ENCODE measurements around the gene EVPL.

Gene EVPL

DNA sequence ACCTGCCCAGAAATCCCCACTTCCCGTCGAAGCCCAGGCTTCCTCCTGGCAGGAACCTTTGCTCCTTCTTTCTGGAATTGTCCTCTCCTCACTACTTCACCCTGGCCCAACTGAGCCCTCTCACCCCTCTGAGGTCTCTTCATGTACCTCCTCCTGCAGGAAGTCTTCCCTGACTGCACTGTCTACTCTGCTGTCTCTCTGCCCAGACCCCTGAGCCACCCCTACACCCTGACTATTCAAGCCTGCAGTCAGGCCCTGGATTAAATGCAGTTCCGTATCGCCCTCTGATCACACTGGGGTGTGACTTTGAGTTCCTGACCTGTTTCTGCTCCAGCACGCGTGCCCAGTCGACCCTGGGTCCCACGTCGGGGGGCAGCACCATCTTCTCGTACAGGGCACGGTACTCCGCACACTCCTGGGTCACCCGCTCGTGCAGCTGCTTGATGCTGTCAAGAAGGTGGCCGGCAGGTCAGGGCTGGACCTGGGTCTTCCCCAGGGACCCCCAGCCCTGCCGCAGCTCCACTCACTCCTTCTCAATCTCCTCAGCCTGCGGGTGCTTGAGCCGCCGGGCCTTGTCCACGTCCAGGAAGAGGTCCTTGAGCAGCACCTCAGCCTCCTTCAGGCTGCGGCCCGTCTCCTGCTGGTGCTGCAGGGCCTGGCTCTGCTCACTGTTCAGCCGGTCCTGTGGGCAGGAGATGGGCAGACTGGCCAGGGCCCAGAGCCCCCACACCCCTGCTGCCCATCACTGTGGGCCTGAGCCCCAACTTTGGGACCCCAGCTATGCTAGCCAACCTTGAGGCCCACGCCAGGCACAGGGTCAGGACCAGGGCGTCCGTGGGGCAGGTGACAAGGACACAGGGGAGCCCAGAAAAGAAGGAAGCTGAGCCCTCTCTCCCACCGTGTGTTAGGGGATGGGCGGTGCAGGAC is 3.9 kb downstream of the EVPL start:
- no peak for DNase-seq (ENCODE audit: low read depth)
- TF ChIP-seq, protein P1, sequence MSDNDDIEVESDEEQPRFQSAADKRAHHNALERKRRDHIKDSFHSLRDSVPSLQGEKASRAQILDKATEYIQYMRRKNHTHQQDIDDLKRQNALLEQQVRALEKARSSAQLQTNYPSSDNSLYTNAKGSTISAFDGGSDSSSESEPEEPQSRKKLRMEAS (IDR thresholded peaks at IDR 0.05; ENCODE audit: low read depth, low read length) = no peak
- TF ChIP-seq, protein P2, sequence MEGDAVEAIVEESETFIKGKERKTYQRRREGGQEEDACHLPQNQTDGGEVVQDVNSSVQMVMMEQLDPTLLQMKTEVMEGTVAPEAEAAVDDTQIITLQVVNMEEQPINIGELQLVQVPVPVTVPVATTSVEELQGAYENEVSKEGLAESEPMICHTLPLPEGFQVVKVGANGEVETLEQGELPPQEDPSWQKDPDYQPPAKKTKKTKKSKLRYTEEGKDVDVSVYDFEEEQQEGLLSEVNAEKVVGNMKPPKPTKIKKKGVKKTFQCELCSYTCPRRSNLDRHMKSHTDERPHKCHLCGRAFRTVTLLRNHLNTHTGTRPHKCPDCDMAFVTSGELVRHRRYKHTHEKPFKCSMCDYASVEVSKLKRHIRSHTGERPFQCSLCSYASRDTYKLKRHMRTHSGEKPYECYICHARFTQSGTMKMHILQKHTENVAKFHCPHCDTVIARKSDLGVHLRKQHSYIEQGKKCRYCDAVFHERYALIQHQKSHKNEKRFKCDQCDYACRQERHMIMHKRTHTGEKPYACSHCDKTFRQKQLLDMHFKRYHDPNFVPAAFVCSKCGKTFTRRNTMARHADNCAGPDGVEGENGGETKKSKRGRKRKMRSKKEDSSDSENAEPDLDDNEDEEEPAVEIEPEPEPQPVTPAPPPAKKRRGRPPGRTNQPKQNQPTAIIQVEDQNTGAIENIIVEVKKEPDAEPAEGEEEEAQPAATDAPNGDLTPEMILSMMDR (IDR thresholded peaks at IDR 0.05; ENCODE audit: low read depth, low read length) = no peak
- TF ChIP-seq MYC (IDR thresholded peaks at IDR 0.05; ENCODE audit: low read depth, low read length) (no peak), POLR2A (IDR thresholded peaks at IDR 0.05; ENCODE audit: extremely low read depth, insufficient read length) (no peak)
- H3K4me3 ChIP-seq (ENCODE audit: low read depth, low read length) = no peak overlapping the region

DNA sequence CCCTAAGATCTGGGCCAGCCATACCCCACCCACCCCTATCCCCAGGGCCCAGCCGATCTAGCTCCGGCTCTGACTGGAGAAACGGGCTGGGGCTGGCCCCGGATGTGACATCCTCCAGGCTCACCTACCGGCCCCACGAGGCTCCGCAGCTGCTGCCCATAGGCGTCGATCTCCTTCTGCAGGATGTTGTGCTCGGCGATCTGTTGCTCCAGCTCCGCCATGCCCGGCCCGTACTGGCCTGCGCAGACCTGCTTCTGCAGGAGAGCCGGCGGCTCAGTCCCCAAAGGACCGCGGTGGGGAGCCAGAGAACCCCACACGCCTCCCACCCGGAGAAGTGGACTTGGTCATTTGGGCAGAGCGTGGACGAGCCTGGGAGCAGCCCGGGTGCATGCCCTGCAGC is 4.8 kb downstream of the EVPL start:
- DNase-seq (ENCODE audit: low read depth) = no peak
- no peak overlapping the region for H3K4me3 ChIP-seq (ENCODE audit: low read depth, low read length)
- no peak for TF ChIP-seq MYC (IDR thresholded peaks at IDR 0.05; ENCODE audit: low read depth, low read length)
- TF ChIP-seq, protein P1 (IDR thresholded peaks at IDR 0.05; ENCODE audit: low read depth, low read length) = no peak
- TF ChIP-seq, protein P2 (IDR thresholded peaks at IDR 0.05; ENCODE audit: low read depth, low read length) = no peak
- TF ChIP-seq POLR2A (IDR thresholded peaks at IDR 0.05; ENCODE audit: extremely low read depth, insufficient read length) = no peak

DNA sequence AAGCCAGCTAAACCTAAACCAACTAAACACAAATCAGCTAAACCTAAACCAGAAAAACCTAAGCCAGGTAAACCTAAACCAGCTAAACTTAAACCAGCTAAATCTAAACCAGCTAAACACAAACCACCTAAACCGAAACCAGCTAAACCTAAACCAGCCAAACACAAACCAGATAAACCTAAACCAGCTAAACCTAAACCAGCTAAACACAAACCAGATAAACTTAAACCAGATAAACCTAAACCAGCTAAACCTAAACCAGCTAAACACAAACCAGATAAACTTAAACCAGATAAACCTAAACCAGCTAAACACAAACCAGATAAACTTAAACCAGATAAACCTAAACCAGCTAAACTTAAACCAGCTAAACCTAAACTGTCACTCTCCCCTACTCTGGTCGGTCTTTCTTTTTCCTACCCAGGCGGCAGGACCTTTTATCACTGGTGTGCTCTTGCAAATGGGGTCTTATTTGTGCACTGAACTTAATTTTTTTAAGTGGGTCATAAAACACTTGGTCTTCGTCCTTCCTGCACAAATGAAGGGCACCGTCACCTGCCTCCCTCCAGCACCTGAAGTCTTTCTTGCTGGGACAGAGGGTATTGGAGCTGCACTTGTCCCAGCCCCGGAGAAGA is 7.2 kb downstream of the EVPL start:
- DNase-seq (ENCODE audit: low read depth) = no peak
- no peak for TF ChIP-seq POLR2A (IDR thresholded peaks at IDR 0.05; ENCODE audit: extremely low read depth, insufficient read length)
- H3K4me3 ChIP-seq (ENCODE audit: low read depth, low read length) = no peak overlapping the region

DNA sequence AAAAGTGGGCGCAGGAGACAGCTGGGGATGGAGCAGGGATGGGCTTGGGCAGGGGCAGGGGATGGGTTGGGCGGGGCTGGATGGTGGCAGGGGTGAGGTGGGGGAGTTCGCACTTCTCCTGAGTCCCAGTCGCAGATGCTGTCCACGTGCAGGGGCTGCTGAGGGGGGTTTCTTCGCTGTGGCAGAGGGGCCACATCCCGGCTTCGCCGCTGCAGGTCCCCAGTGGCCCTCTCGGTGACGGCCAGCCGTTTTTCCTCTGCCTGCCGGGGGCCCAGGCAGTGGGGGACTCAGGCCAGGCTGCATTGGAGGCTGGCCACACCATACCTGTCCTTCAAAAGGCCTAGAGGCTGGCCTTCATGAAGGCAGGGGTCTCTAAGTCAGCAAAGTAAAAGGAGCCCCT is 8.3 kb downstream of the EVPL start:
- TF ChIP-seq, protein P2 (IDR thresholded peaks at IDR 0.05; ENCODE audit: low read depth, low read length) = no peak
- TF ChIP-seq MYC (IDR thresholded peaks at IDR 0.05; ENCODE audit: low read depth, low read length) (no peak), POLR2A (IDR thresholded peaks at IDR 0.05; ENCODE audit: extremely low read depth, insufficient read length) (no peak)
- TF ChIP-seq, protein P1 (IDR thresholded peaks at IDR 0.05; ENCODE audit: low read depth, low read length) = no peak
- H3K4me3 ChIP-seq (ENCODE audit: low read depth, low read length) = no peak overlapping the region
- DNase-seq (ENCODE audit: low read depth) = no peak

DNA sequence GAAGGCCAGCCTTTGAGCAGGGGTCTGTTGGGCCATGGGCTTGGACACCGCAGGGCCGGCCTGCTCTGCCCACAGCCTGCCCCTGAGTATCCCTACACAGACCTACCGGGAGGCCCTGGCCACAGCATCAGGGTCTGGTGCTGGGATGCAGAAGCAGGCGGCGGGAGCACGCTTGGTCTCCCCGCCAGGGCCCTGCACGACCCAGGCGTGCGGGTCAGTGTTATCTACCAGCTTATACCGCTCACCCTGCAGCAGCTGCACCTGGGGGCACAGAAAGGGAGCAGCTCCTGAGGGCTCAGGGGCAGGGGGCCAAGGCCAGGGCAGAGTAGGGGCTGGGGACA is 8.8 kb downstream of the EVPL start:
- TF ChIP-seq, protein P1 (IDR thresholded peaks at IDR 0.05; ENCODE audit: low read depth, low read length) = no peak
- no peak for TF ChIP-seq MYC (IDR thresholded peaks at IDR 0.05; ENCODE audit: low read depth, low read length)
- TF ChIP-seq, protein P2 (IDR thresholded peaks at IDR 0.05; ENCODE audit: low read depth, low read length) = no peak
- TF ChIP-seq POLR2A (IDR thresholded peaks at IDR 0.05; ENCODE audit: extremely low read depth, insufficient read length) = no peak
- no peak overlapping the region for H3K4me3 ChIP-seq (ENCODE audit: low read depth, low read length)
- DNase-seq (ENCODE audit: low read depth) = no peak

Measured in NB4 (cell line).